ENCODE data around the gene PLA2G4D. TPM values are rescaled to one million over a fixed set of nuclear protein-coding genes. Genes with fewer than 3 reads are reported as not detected.

PLA2G4D gene, protein sequence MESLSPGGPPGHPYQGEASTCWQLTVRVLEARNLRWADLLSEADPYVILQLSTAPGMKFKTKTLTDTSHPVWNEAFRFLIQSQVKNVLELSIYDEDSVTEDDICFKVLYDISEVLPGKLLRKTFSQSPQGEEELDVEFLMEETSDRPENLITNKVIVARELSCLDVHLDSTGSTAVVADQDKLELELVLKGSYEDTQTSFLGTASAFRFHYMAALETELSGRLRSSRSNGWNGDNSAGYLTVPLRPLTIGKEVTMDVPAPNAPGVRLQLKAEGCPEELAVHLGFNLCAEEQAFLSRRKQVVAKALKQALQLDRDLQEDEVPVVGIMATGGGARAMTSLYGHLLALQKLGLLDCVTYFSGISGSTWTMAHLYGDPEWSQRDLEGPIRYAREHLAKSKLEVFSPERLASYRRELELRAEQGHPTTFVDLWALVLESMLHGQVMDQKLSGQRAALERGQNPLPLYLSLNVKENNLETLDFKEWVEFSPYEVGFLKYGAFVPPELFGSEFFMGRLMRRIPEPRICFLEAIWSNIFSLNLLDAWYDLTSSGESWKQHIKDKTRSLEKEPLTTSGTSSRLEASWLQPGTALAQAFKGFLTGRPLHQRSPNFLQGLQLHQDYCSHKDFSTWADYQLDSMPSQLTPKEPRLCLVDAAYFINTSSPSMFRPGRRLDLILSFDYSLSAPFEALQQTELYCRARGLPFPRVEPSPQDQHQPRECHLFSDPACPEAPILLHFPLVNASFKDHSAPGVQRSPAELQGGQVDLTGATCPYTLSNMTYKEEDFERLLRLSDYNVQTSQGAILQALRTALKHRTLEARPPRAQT
- under 0.01 TPM for total RNA-seq

DNA sequence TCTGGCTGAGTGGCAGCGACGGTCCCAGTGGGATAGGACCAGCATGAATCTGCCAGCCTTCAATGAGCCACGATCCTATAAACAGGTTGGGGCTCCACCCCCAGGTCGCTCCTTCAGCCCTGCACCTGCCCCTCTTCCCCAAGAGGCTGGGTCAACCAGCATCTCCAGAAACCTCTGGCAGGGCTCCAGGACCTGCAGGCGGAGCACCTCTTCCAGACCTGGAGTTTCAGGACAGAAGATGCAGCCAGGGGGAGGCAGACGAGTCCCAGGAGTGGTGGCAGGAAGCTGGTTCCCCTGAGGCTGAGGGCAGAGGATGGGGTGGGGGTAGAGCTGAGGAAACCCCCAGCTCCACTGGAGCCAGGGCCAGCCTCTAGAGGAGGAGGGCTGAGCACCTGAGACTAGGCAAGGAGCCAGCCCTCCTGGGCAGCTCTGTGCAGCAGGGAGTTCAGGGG, at the start of gene PLA2G4D:
Gene PLA2G4D, minus strand, starts transcription at position 51 of the 452 bp plus-strand sequence. CDS start 103 bp downstream, outside the sequence.

DNA sequence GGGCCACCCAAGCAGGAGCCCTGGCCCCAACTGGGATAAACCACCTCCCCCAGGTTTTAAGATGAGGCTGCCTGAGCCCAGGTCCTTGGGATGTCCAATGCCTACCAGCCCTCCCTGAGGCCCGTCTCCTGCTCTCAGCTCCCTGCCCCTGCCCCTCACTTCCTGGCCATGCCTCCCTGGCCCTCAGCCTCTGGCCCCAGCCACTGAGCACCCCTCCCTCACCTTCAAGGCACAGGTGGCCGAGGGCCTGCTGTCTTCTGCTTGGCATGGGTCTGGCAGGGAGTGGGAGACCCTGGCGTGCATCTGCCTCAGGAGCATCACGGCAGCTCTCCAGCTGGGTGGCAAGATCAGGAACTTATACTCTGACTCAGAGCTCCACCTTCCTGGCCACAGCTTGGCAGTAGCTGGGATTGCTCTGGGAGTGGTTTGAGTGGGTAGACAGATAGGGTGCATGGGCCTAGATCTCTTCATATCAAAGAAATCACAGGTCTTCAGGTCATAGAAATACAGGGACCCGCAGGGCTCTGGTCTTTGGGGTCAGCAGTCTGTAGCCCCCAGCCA, 73.6 kb downstream of the PLA2G4D start, which contains the start of gene PLA2G4E:
Gene PLA2G4E, minus strand, starts transcription at position 330 of the 561 bp plus-strand sequence. Its CDS starts 12 bp downstream, at position 318.

Other genes starting within 250 kb of the PLA2G4D start
- gene SPTBN5, start 200.5 kb downstream of the PLA2G4D start, total RNA-seq: 0.92 TPM
- 6.2 TPM for gene EHD4, start 122.0 kb downstream of the PLA2G4D start, total RNA-seq
- gene PLA2G4E, start 73.5 kb downstream of the PLA2G4D start, total RNA-seq: not detected
- gene PLA2G4F, start 62.1 kb upstream of the PLA2G4D start, total RNA-seq: not detected
- 56.5 TPM for gene VPS39, start 113.7 kb upstream of the PLA2G4D start, total RNA-seq
- gene GANC, start 178.6 kb upstream of the PLA2G4D start, total RNA-seq: 12.9 TPM
- gene TMEM87A, start 178.9 kb upstream of the PLA2G4D start, total RNA-seq: 75.4 TPM